ENCODE data around the gene ETS1. TPM values are rescaled to one million over a fixed set of nuclear protein-coding genes. Genes with fewer than 3 reads are reported as not detected.

Gene ETS1
- total RNA-seq, 2 donors from 2014 or later: 34.3 to 36.4 TPM

DNA sequence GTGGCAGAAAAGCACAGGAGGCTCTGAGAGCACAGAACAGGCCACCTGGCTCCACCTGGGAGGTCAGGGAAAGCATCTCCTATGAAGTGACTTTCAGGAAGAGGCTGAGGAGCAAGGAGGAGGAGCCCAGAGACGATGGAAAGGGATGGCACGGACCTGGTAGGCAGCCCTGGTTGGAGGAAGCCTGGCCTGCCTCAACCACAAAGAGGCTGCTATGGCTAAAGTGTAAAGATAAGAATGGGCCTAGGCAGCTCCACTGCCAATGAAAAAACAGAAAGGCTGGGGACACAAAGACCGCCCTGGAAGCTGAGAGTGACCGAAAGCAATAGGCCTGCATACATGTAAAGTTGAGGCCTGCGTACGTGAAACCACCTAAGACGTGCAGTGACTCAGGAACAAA is 31.2 kb upstream of the ETS1 start:
- TF ChIP-seq, protein P1, sequence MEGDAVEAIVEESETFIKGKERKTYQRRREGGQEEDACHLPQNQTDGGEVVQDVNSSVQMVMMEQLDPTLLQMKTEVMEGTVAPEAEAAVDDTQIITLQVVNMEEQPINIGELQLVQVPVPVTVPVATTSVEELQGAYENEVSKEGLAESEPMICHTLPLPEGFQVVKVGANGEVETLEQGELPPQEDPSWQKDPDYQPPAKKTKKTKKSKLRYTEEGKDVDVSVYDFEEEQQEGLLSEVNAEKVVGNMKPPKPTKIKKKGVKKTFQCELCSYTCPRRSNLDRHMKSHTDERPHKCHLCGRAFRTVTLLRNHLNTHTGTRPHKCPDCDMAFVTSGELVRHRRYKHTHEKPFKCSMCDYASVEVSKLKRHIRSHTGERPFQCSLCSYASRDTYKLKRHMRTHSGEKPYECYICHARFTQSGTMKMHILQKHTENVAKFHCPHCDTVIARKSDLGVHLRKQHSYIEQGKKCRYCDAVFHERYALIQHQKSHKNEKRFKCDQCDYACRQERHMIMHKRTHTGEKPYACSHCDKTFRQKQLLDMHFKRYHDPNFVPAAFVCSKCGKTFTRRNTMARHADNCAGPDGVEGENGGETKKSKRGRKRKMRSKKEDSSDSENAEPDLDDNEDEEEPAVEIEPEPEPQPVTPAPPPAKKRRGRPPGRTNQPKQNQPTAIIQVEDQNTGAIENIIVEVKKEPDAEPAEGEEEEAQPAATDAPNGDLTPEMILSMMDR (conservative IDR thresholded peaks at IDR 0.05): no peak
- Mint-ChIP-seq H3K27me3 (ENCODE audit: insufficient read depth) (peaks cover 84% of the 10 kb centered on the region), H3K9me3 (no peaks in the 10 kb centered on the region), H3K4me3 (no peak overlapping the region), H3K4me1 (peaks cover 11% of the 10 kb centered on the region), H3K27ac (no peak overlapping the region), H3K36me3 (ENCODE audit: low read depth) (no peaks in the 10 kb centered on the region)
- Histone ChIP-seq H3K27ac (ENCODE audit: low read depth, low read length) (no peak overlapping the region), H3K27me3 (ENCODE audit: control insufficient read depth, insufficient read depth, low read length, poor library complexity, severe bottlenecking) (peaks cover 48% of the 10 kb centered on the region), H3K9me3 (ENCODE audit: control insufficient read depth, low read length) (no peaks in the 10 kb centered on the region), H3K36me3 (ENCODE audit: control insufficient read depth, insufficient read depth, low read length) (no peaks in the 10 kb centered on the region), H3K4me3 (ENCODE audit: low read length) (no peak overlapping the region), H3K9ac (ENCODE audit: extremely low read depth, low read length, poor library complexity, severe bottlenecking) (no peak overlapping the region), H3K4me1 (ENCODE audit: control insufficient read depth, insufficient read depth, low read length) (no peaks in the 10 kb centered on the region)
- DNase-seq: peak; percentile 39
- 93 to 98% methylated on average over 7 of the region's 7 CpGs for WGBS, 2 experiments (ENCODE audit: insufficient coverage in 1 of 2, insufficient read length in 1 of 2)

GRCh38 chr11:128616161-128616560 is 28.8 kb upstream of the ETS1 start:
- Mint-ChIP-seq H3K4me3 (no peak overlapping the region), H3K27me3 (ENCODE audit: insufficient read depth) (peaks cover 76% of the 10 kb centered on the region), H3K27ac (no peak overlapping the region), H3K4me1 (peaks cover 6% of the 10 kb centered on the region), H3K36me3 (ENCODE audit: low read depth) (no peaks in the 10 kb centered on the region), H3K9me3 (no peaks in the 10 kb centered on the region)
- Histone ChIP-seq H3K4me1 (ENCODE audit: control insufficient read depth, insufficient read depth, low read length) (no peaks in the 10 kb centered on the region), H3K36me3 (ENCODE audit: control insufficient read depth, insufficient read depth, low read length) (no peaks in the 10 kb centered on the region), H3K4me3 (ENCODE audit: low read length) (no peak overlapping the region), H3K9ac (ENCODE audit: extremely low read depth, low read length, poor library complexity, severe bottlenecking) (no peak overlapping the region), H3K9me3 (ENCODE audit: control insufficient read depth, low read length) (no peaks in the 10 kb centered on the region), H3K27ac (ENCODE audit: low read depth, low read length) (no peak overlapping the region), H3K27me3 (ENCODE audit: control insufficient read depth, insufficient read depth, low read length, poor library complexity, severe bottlenecking) (peaks cover 58% of the 10 kb centered on the region)
- TF ChIP-seq, protein P1 (conservative IDR thresholded peaks at IDR 0.05): no peak
- DNase-seq: peak; percentile 36
- 89 to 100% methylated on average over 6 to 7 of the region's 7 CpGs for WGBS, 2 experiments (ENCODE audit: insufficient coverage in 1 of 2, insufficient read length in 1 of 2)

- Histone ChIP-seq H3K27ac (ENCODE audit: low read depth, low read length) (no peak overlapping the region), H3K9me3 (ENCODE audit: control insufficient read depth, low read length) (no peaks in the 10 kb centered on the region), H3K27me3 (ENCODE audit: control insufficient read depth, insufficient read depth, low read length, poor library complexity, severe bottlenecking) (peaks cover 52% of the 10 kb centered on the region), H3K4me1 (ENCODE audit: control insufficient read depth, insufficient read depth, low read length) (no peaks in the 10 kb centered on the region), H3K9ac (ENCODE audit: extremely low read depth, low read length, poor library complexity, severe bottlenecking) (no peak overlapping the region), H3K4me3 (ENCODE audit: low read length) (no peak overlapping the region), H3K36me3 (ENCODE audit: control insufficient read depth, insufficient read depth, low read length) (no peaks in the 10 kb centered on the region)
- H3K4me1 Mint-ChIP-seq: peaks cover 11% of the 10 kb centered on the region
- H3K9me3 Mint-ChIP-seq: no peaks in the 10 kb centered on the region
- no peak overlapping the region for H3K4me3 Mint-ChIP-seq
- 93 to 98% methylated on average over 5 to 7 of the region's 7 CpGs for WGBS, 2 experiments (ENCODE audit: insufficient coverage in 1 of 2, insufficient read length in 1 of 2)
- no peak overlapping the region for H3K27ac Mint-ChIP-seq
- H3K36me3 Mint-ChIP-seq (ENCODE audit: low read depth): no peaks in the 10 kb centered on the region
- TF ChIP-seq, protein P1 (conservative IDR thresholded peaks at IDR 0.05): no peak
- peaks cover 78% of the 10 kb centered on the region for H3K27me3 Mint-ChIP-seq (ENCODE audit: insufficient read depth)
- DNase-seq: peak; percentile 42
Observed at GRCh38 chr11:128615612-128616011, 28.3 kb upstream of the ETS1 start.
